Gastrocnemius medialis (tissue), 4 donors: ENCODE data around the gene SP3. TPM values are rescaled to one million over a fixed set of nuclear protein-coding genes. Genes with fewer than 3 reads are reported as not detected.

Experiments
- ATAC-seq, 2 donors: fragments of 150-250 bp; one replicate each; pipeline ENCODE4 v1.9.1; 2016
- DNase-seq, 2 donors: peaks; one replicate each; pipeline ENCODE4 v3.0.0-alpha.2; 2019
- H3K27ac ChIP-seq, 4 donors: fragments of 200-600 bp; sonication (generic); 1 replicate in 1 of 4; 2 replicates in 3 of 4; pipeline ENCODE4 v1.5.1; 2016 to 2018; ENCODE audit warnings: mild to moderate bottlenecking in 2 of 4, moderate library complexity in 1 of 4
- H3K27me3 ChIP-seq, 3 donors: fragments of 200-600 bp; sonication (generic) in 2 of 3; 1 replicate in 1 of 3; 2 replicates in 2 of 3; pipeline versions ENCODE4 v1.5.1 to v1.6.0; 2016 to 2019; ENCODE audit warnings: mild to moderate bottlenecking in 1 of 3, moderate library complexity in 1 of 3
- H3K36me3 ChIP-seq, 2 donors: fragments of 200-600 bp; sonication (generic) in 1 of 2; one replicate each; pipeline ENCODE4 v1.5.1; 2017 to 2018
- H3K4me1 ChIP-seq, 2 donors: fragments of 200-600 bp; sonication (generic) in 1 of 2; one replicate each; pipeline ENCODE4 v1.5.1; 2016 to 2017; ENCODE audit warnings: mild to moderate bottlenecking in 2 of 2
- H3K4me3 ChIP-seq, 4 donors: fragments of 200-600 bp; sonication (generic) in 3 of 4; 1 replicate in 1 of 4; 2 replicates in 3 of 4; pipeline ENCODE4 v1.5.1; 2016 to 2019; ENCODE audit warnings: mild to moderate bottlenecking in 2 of 4
- H3K9me3 ChIP-seq, 3 donors: fragments of 200-600 bp; sonication (generic) in 2 of 3; 1 replicate in 1 of 3; 2 replicates in 2 of 3; pipeline ENCODE4 v1.5.1; 2016 to 2019
- POLR2A ChIP-seq, 2 donors: fragments of 450-650 bp; IDR thresholded peaks; one replicate each; pipeline ENCODE4 v1.6.1; 2017; ENCODE audit warnings: antibody characterized with exemption in 2 of 2, mild to moderate bottlenecking in 2 of 2, moderate library complexity in 2 of 2
- in situ Hi-C, 4 donors: fragments of 200-750 bp; cut with MboI; loops; one replicate each; pipeline versions ENCODE4 v1.15.0 to v1.8.0; 2017; ENCODE audit warnings: low sequenced_read_pairs in 4 of 4
- intact Hi-C: fragments of 100-400 bp; cut with DNase I; formaldehyde crosslinking; loops from one replicate; pipeline ENCODE4 v1.15.1; 2023; ENCODE audit warnings: low total_unique reads
- total RNA-seq, 4 donors: library from RNA; depleted of rRNA; stranded (reverse); fragments of >200 nt; gene quantifications; one replicate each; pipeline versions ENCODE4 v1.1.0 to v1.2.3, GENCODE V29; 2016
- TF ChIP-seq, protein P1 (sequence below), 5 experiments: fragments of 450-650 bp in 3 of 5; fragments of 200-600 bp in 2 of 5; sonication (generic) in 2 of 5; IDR thresholded peaks in 4 of 5; conservative IDR thresholded peaks in 1 of 5; 1 replicate in 4 of 5; 2 replicates in 1 of 5; pipeline ENCODE4 v1.5.1; 2016 to 2019; ENCODE audit warnings: antibody characterized with exemption in 5 of 5, mild to moderate bottlenecking in 3 of 5, moderate library complexity in 3 of 5

SP3 gene
- total RNA-seq, 4 donors from 2014 or later: 47.9 to 68.9 (median 58.7) TPM

DNA sequence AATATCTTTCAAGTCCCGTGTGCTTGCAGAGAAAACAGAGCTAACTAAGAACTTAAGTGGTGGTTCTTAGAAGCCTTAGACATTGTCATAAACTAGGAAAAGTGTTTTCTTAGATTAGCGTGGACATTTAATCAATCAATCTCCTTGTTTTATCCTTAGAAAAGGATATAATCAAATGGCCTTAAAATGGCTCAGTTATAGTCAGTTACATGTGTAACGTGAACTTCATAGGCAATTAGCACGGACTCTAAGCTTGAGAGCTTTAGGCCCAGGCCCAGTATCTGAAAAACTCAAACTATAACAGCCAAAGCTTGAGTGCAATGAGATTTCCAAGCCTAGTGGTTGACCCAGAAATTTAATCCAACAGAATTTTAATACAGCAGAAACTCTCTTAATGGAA, 43.5 kb upstream of the SP3 start:
- in situ Hi-C loops (loop anchor here in 2 of 4 donors (25.0 kb wide), 2 partner anchors 796 to 971 kb away; no protein-coding TSS in a partner anchor), intact Hi-C loops (no loop called here)
- H3K27ac ChIP-seq: no peak overlapping the region
- H3K27me3 ChIP-seq: no peaks in the 10 kb centered on the region
- peaks cover 10 to 24% of the 10 kb centered on the region in 2 donors for H3K4me1 ChIP-seq
- no peak overlapping the region for H3K4me3 ChIP-seq
- H3K36me3 ChIP-seq: no peaks in the 10 kb centered on the region
- TF ChIP-seq, protein P1, sequence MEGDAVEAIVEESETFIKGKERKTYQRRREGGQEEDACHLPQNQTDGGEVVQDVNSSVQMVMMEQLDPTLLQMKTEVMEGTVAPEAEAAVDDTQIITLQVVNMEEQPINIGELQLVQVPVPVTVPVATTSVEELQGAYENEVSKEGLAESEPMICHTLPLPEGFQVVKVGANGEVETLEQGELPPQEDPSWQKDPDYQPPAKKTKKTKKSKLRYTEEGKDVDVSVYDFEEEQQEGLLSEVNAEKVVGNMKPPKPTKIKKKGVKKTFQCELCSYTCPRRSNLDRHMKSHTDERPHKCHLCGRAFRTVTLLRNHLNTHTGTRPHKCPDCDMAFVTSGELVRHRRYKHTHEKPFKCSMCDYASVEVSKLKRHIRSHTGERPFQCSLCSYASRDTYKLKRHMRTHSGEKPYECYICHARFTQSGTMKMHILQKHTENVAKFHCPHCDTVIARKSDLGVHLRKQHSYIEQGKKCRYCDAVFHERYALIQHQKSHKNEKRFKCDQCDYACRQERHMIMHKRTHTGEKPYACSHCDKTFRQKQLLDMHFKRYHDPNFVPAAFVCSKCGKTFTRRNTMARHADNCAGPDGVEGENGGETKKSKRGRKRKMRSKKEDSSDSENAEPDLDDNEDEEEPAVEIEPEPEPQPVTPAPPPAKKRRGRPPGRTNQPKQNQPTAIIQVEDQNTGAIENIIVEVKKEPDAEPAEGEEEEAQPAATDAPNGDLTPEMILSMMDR (IDR thresholded peaks at IDR 0.05 in 4 of 5, conservative IDR thresholded peaks at IDR 0.05 in 1 of 5): no peak
- TF ChIP-seq POLR2A (IDR thresholded peaks at IDR 0.05): no peak
- no peaks in the 10 kb centered on the region for H3K9me3 ChIP-seq
- ATAC-seq (no peak), DNase-seq (no peak)

DNA sequence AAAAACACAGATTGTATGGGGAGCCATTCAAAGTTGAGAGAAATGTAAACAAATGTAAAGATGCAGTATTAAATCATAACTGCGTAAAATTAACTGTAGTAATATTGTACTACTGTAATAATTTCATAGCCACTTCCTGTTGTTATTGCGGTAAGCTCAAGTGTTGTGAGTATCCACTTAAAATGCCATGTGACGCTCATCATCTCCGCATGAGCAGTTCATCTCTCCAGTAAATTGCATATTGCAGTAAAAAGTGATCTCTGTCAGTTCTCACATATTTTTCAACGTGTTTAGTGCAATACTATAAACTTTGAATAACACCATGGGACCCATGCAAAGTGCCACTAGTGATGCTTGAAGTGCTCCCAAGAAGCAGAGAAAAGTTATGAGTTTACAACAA, 41.8 kb upstream of the SP3 start:
- H3K36me3 ChIP-seq: no peaks in the 10 kb centered on the region
- no peak for TF ChIP-seq POLR2A (IDR thresholded peaks at IDR 0.05)
- TF ChIP-seq, protein P1 (IDR thresholded peaks at IDR 0.05 in 4 of 5, conservative IDR thresholded peaks at IDR 0.05 in 1 of 5): no peak
- peaks cover 10 to 18% of the 10 kb centered on the region in 2 donors for H3K4me1 ChIP-seq
- no peaks in the 10 kb centered on the region for H3K27me3 ChIP-seq
- no peaks in the 10 kb centered on the region for H3K9me3 ChIP-seq
- ATAC-seq (no peak), DNase-seq (no peak)
- intact Hi-C loops (no loop called here), in situ Hi-C loops (loop anchor here in 2 of 4 donors (25.0 kb wide), 2 partner anchors 795 to 970 kb away; no protein-coding TSS in a partner anchor)
- H3K4me3 ChIP-seq: no peak overlapping the region
- H3K27ac ChIP-seq: no peak overlapping the region

DNA sequence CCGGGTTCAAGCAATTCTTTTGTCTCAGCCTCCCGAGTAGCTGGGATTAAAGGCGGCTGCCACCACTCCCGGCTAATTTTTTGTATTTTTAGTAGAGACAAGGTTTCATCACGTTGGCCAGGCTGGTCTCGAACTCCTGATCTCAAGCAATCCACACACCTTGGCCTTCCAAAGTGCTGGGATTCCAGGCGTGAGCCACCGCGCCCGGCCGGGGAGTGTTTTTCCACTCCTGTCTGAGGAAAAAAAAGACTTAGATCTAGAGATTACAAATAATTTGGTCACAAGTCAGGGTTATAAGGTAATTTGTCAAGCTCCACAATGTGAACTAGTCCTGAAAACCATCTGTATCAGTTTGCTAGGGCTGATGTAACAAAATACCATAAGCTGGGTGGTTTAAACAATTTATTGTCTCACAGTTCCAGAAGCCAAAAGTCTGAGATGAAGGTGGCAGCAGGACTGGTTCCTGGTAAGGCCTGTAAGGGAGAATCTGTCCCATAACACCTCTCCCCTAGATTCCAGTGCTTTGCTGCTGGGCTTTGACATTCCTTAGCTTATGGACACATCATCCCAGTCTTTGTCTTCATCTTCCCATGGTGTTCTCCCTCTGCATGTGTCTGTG, 40.7 kb upstream of the SP3 start:
- ATAC-seq: no peak
- H3K27ac ChIP-seq: peak overlapping the region; percentile 68 to 83 (median 78)
- H3K4me3 ChIP-seq: no peak overlapping the region
- no peak for DNase-seq
- H3K4me1 ChIP-seq: peaks cover 10 to 18% of the 10 kb centered on the region in 2 donors
- no peaks in the 10 kb centered on the region for H3K36me3 ChIP-seq
- H3K27me3 ChIP-seq: no peaks in the 10 kb centered on the region
- no peaks in the 10 kb centered on the region for H3K9me3 ChIP-seq
- in situ Hi-C loops (loop anchor here in 2 of 4 donors (25.0 kb wide), 2 partner anchors 794 to 969 kb away; no protein-coding TSS in a partner anchor), intact Hi-C loops (loop anchor here (1.0 to 2.0 kb wide), 2 partner anchors 18 to 41 kb away; partner anchors contain the start of gene SP3)
- TF ChIP-seq, protein P1 (IDR thresholded peaks at IDR 0.05 in 4 of 5, conservative IDR thresholded peaks at IDR 0.05 in 1 of 5): no peak
- no peak for TF ChIP-seq POLR2A (IDR thresholded peaks at IDR 0.05)

DNA sequence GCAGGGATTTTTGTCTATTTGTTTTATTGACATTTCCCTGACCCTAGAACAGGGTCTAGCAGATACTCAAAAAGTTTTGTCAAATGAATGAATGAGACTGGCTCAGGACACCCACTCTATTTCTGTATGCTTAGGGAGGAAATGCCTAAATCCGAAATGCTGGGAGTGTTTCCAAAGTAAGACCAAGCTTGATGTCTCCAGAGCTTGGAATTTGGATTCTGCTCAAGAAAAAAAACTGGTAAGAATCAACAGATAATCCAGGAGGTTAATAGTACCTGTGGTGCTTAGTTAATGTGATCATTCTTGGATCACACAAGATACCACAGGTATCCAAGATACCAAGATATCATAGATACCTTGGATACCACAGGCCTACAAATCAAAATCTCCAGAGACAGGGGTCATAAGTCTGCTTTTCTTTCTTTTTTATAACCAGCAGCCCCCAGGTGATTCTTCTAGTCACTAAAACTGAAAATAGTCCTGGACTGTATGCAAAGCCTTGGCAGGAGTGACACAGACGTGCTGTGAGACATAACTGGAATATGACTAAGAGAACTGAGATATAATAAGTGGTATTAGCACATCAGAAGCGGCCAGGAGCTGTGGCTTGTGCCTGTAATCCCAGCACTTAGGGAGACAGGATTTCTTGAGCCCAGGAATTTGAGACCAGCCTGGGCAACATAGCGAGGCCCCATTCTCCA, 39.9 kb upstream of the SP3 start:
- DNase-seq (peak; percentile 78 to 87), ATAC-seq (peak; percentile 100)
- H3K27me3 ChIP-seq: no peaks in the 10 kb centered on the region
- no peaks in the 10 kb centered on the region for H3K9me3 ChIP-seq
- peaks cover 10 to 18% of the 10 kb centered on the region in 2 donors for H3K4me1 ChIP-seq
- peak overlapping the region; percentile 68 to 83 (median 78) for H3K27ac ChIP-seq
- no peaks in the 10 kb centered on the region for H3K36me3 ChIP-seq
- no peak for TF ChIP-seq POLR2A (IDR thresholded peaks at IDR 0.05)
- TF ChIP-seq, protein P1 (IDR thresholded peaks at IDR 0.05 in 4 of 5, conservative IDR thresholded peaks at IDR 0.05 in 1 of 5): no peak
- intact Hi-C loops (loop anchor here (1.0 to 2.0 kb wide), 2 partner anchors 19 to 40 kb away; partner anchors contain the start of gene SP3), in situ Hi-C loops (loop anchor here in 2 of 4 donors (25.0 kb wide), 2 partner anchors 793 to 968 kb away; no protein-coding TSS in a partner anchor)
- no peak overlapping the region for H3K4me3 ChIP-seq
